ENCODE data around the gene PBX1.

- no peak for TF ChIP-seq EGR1 (IDR thresholded peaks at IDR 0.05; ENCODE audit: low read depth in 2 of 2)
- TF ChIP-seq CTCF (IDR thresholded peaks at IDR 0.05; ENCODE audit: low read depth, low read length, missing input control), result no peak
Observed at GRCh38 chr1:164759144-164759920, 200.3 kb downstream of the PBX1 start.
